ENCODE results near the gene IRAK1.

Gene IRAK1

GRCh38 chrX:154008521-154008920, 11.2 kb downstream of the IRAK1 start:
- peak overlapping the region; percentile 41; the same call in 1 of the 2 replicates for H3K4me2 ChIP-seq (ENCODE audit: low read depth, low read length)
- peaks cover 39% of the 10 kb centered on the region for H3K4me1 ChIP-seq (ENCODE audit: low read length)

GRCh38 chrX:154006947-154007346, 12.8 kb downstream of the IRAK1 start:
- H3K27ac ChIP-seq (ENCODE audit: low read length) = no peak overlapping the region
- H3F3A ChIP-seq (ENCODE audit: insufficient read depth, low read length) = peaks cover 14% of the 10 kb centered on the region
- peaks cover 40% of the 10 kb centered on the region for H3K4me1 ChIP-seq (ENCODE audit: low read length)
- no peak overlapping the region for H2AFZ ChIP-seq (ENCODE audit: low read length)
- H3K27me3 ChIP-seq (replicated peaks; ENCODE audit: insufficient read depth, low read length) = no peaks in the 10 kb centered on the region
- H3K9me2 ChIP-seq (replicated peaks; ENCODE audit: insufficient read depth, low read length) = no peaks in the 10 kb centered on the region
- no peaks in the 10 kb centered on the region for H3K9me3 ChIP-seq (replicated peaks; ENCODE audit: insufficient read depth, low read length)
- 0 out of 2 replicates have a peak, but pooled peaks cover 5% of the 10 kb centered on the region for H3K79me2 ChIP-seq (ENCODE audit: low read length)
- H3K36me3 ChIP-seq (replicated peaks; ENCODE audit: insufficient read depth, low read length) = no peaks in the 10 kb centered on the region
- no peak overlapping the region for H3K4me2 ChIP-seq (ENCODE audit: low read depth, low read length)
- no peaks in the 10 kb centered on the region for H4K20me1 ChIP-seq (ENCODE audit: insufficient read depth, low read length)
- TF ChIP-seq CTCF (IDR thresholded peaks at IDR 0.05; ENCODE audit: low read length) (no peak), EZH2 (optimal IDR thresholded peaks at IDR 0.05; ENCODE audit: low read depth, low read length) (no peak), EZH2phosphoT487 (IDR thresholded peaks at IDR 0.05; ENCODE audit: low read length) (no peak)
- no peak overlapping the region for H3K9ac ChIP-seq (ENCODE audit: low read length)
- H3K4me3 ChIP-seq (ENCODE audit: low read length) = no peak overlapping the region
- DNase-seq = no peak

More at GRCh38 chrX:154008521-154008920, 11.2 kb downstream of the IRAK1 start:
- Histone ChIP-seq H3K79me2 (ENCODE audit: low read length) (peaks cover 21% of the 10 kb centered on the region), H3F3A (ENCODE audit: insufficient read depth, low read length) (peaks cover 15% of the 10 kb centered on the region), H3K9me3 (replicated peaks; ENCODE audit: insufficient read depth, low read length) (no peaks in the 10 kb centered on the region), H3K9me2 (replicated peaks; ENCODE audit: insufficient read depth, low read length) (no peaks in the 10 kb centered on the region), H3K36me3 (replicated peaks; ENCODE audit: insufficient read depth, low read length) (no peaks in the 10 kb centered on the region), H3K27me3 (replicated peaks; ENCODE audit: insufficient read depth, low read length) (no peaks in the 10 kb centered on the region), H2AFZ (ENCODE audit: low read length) (no peak overlapping the region), H4K20me1 (ENCODE audit: insufficient read depth, low read length) (no peaks in the 10 kb centered on the region), H3K27ac (ENCODE audit: low read length) (peak overlapping the region; percentile 81), H3K4me3 (ENCODE audit: low read length) (no peak overlapping the region), H3K9ac (ENCODE audit: low read length) (peak overlapping the region; percentile 29; the same call in 1 of the 2 replicates)
- TF ChIP-seq CTCF (IDR thresholded peaks at IDR 0.05; ENCODE audit: low read length) = no peak
- no peak for TF ChIP-seq EZH2phosphoT487 (IDR thresholded peaks at IDR 0.05; ENCODE audit: low read length)
- no peak for TF ChIP-seq EZH2 (optimal IDR thresholded peaks at IDR 0.05; ENCODE audit: low read depth, low read length)
- DNase-seq = peak; percentile 62

GRCh38 chrX:154004315-154004714, 15.4 kb downstream of the IRAK1 start:
- H3K27me3 ChIP-seq (replicated peaks; ENCODE audit: insufficient read depth, low read length) = no peaks in the 10 kb centered on the region
- H3K27ac ChIP-seq (ENCODE audit: low read length) = no peak overlapping the region
- H3K9me2 ChIP-seq (replicated peaks; ENCODE audit: insufficient read depth, low read length) = no peaks in the 10 kb centered on the region
- H3K79me2 ChIP-seq (ENCODE audit: low read length) = no peaks in the 10 kb centered on the region
- no peaks in the 10 kb centered on the region for H3K9me3 ChIP-seq (replicated peaks; ENCODE audit: insufficient read depth, low read length)
- H3K36me3 ChIP-seq (replicated peaks; ENCODE audit: insufficient read depth, low read length) = no peaks in the 10 kb centered on the region
- TF ChIP-seq CTCF (IDR thresholded peaks at IDR 0.05; ENCODE audit: low read length) (no peak), EZH2 (optimal IDR thresholded peaks at IDR 0.05; ENCODE audit: low read depth, low read length) (no peak), EZH2phosphoT487 (IDR thresholded peaks at IDR 0.05; ENCODE audit: low read length) (no peak)
- no peak overlapping the region for H3K9ac ChIP-seq (ENCODE audit: low read length)
- no peak for DNase-seq
- no peak overlapping the region for H3K4me2 ChIP-seq (ENCODE audit: low read depth, low read length)
- peaks cover 25% of the 10 kb centered on the region for H3K4me1 ChIP-seq (ENCODE audit: low read length)
- H3F3A ChIP-seq (ENCODE audit: insufficient read depth, low read length) = peaks cover 6% of the 10 kb centered on the region
- no peak overlapping the region for H3K4me3 ChIP-seq (ENCODE audit: low read length)
- no peaks in the 10 kb centered on the region for H4K20me1 ChIP-seq (ENCODE audit: insufficient read depth, low read length)
- H2AFZ ChIP-seq (ENCODE audit: low read length) = no peak overlapping the region

Data from MM.1S (cell line).